Activated T-cell treated with anti-CD3 and anti-CD28 coated beads, Interleukin-2, amount 50 U/mL, for 72 hours (primary cell): ENCODE results near the gene PRKAG1. TPM values are rescaled to one million over a fixed set of nuclear protein-coding genes. Genes with fewer than 3 reads are reported as not detected.

Experiments used
- ATAC-seq, 2 donors: fragments of 150-1000 bp; cut with Tn5 transposase; replicated peaks in 1 of 2; 2 replicates each; pipeline ENCODE4 v1.10.0; 2021; ENCODE audit warnings: moderate library complexity in 2 of 2, mild to moderate bottlenecking in 1 of 2
- DNase-seq, 2 donors: peaks; one replicate each; pipeline ENCODE4 v3.0.0; 2021 to 2022; ENCODE audit warnings: mixed read lengths in 1 of 2
- H3K27ac Mint-ChIP-seq: one replicate; pipeline ENCODE4 v1.8.0; 2022; ENCODE audit warnings: mild to moderate bottlenecking, moderate library complexity, mixed read lengths
- H3K27me3 Mint-ChIP-seq: one replicate; pipeline ENCODE4 v1.8.0; 2022; ENCODE audit warnings: low read depth, mixed read lengths
- H3K36me3 Mint-ChIP-seq, 2 donors: one replicate each; pipeline ENCODE4 v1.8.0; 2022; ENCODE audit warnings: mixed read lengths in 2 of 2, mild to moderate bottlenecking in 1 of 2; ENCODE audit not compliant: insufficient read depth in 2 of 2
- H3K4me1 Mint-ChIP-seq: one replicate; pipeline ENCODE4 v1.8.0; 2022; ENCODE audit warnings: low read depth, mixed read lengths
- H3K4me3 Mint-ChIP-seq, 2 donors: one replicate each; pipeline ENCODE4 v1.8.0; 2022; ENCODE audit warnings: mild to moderate bottlenecking in 2 of 2, mixed read lengths in 2 of 2, moderate library complexity in 2 of 2
- H3K9me3 Mint-ChIP-seq, 2 donors: one replicate each; pipeline ENCODE4 v1.8.0; 2022; ENCODE audit warnings: mixed read lengths in 2 of 2
- total RNA-seq, 2 donors: library from RNA; stranded (reverse); gene quantifications; one replicate each; pipeline ENCODE4 v1.2.3, GENCODE V29; 2022

The PRKAG1 gene
- total RNA-seq, 2 donors from 2014 or later, result 66.1 to 79.3 TPM

GRCh38 chr12:49055092-49055491, 36.5 kb upstream of the PRKAG1 start:
- no peak for DNase-seq
- Mint-ChIP-seq H3K4me3 (no peak overlapping the region), H3K9me3 (no peaks in the 10 kb centered on the region), H3K27ac (no peak overlapping the region), H3K4me1 (peaks cover 51% of the 10 kb centered on the region), H3K27me3 (no peaks in the 10 kb centered on the region), H3K36me3 (peaks cover 14 to 25% of the 10 kb centered on the region in 2 donors)
- no peak for ATAC-seq

- Mint-ChIP-seq H3K36me3 (peaks cover 14 to 25% of the 10 kb centered on the region in 2 donors), H3K4me1 (peaks cover 51% of the 10 kb centered on the region), H3K27me3 (no peaks in the 10 kb centered on the region), H3K4me3 (no peak overlapping the region), H3K9me3 (no peaks in the 10 kb centered on the region), H3K27ac (no peak overlapping the region)
- no peak for ATAC-seq
- DNase-seq, result no peak
These were observed 35.9 kb upstream of the PRKAG1 start for GRCh38 chr12:49054524-49054923.

GRCh38 chr12:49054096-49054495, 35.5 kb upstream of the PRKAG1 start:
- no peak overlapping the region for H3K27ac Mint-ChIP-seq
- peaks cover 15 to 25% of the 10 kb centered on the region in 2 donors for H3K36me3 Mint-ChIP-seq
- peaks cover 51% of the 10 kb centered on the region for H3K4me1 Mint-ChIP-seq
- H3K4me3 Mint-ChIP-seq, result no peak overlapping the region
- no peaks in the 10 kb centered on the region for H3K27me3 Mint-ChIP-seq
- no peaks in the 10 kb centered on the region for H3K9me3 Mint-ChIP-seq
- DNase-seq (no peak), ATAC-seq (no peak)

- Mint-ChIP-seq H3K9me3 (no peaks in the 10 kb centered on the region), H3K27me3 (no peaks in the 10 kb centered on the region), H3K4me3 (no peak overlapping the region), H3K27ac (no peak overlapping the region), H3K36me3 (peaks cover 21 to 27% of the 10 kb centered on the region in 2 donors), H3K4me1 (peaks cover 36% of the 10 kb centered on the region)
- ATAC-seq (no peak), DNase-seq (no peak)
These were observed 34.1 kb upstream of the PRKAG1 start for GRCh38 chr12:49052451-49053208.

- peaks cover 21 to 28% of the 10 kb centered on the region in 2 donors for H3K36me3 Mint-ChIP-seq
- H3K4me1 Mint-ChIP-seq, result peaks cover 29% of the 10 kb centered on the region
- no peaks in the 10 kb centered on the region for H3K27me3 Mint-ChIP-seq
- no peak overlapping the region for H3K27ac Mint-ChIP-seq
- H3K9me3 Mint-ChIP-seq, result no peaks in the 10 kb centered on the region
- ATAC-seq (no peak), DNase-seq (no peak)
- H3K4me3 Mint-ChIP-seq, result no peak overlapping the region
These were observed 33.3 kb upstream of the PRKAG1 start for GRCh38 chr12:49051777-49052438.

GRCh38 chr12:49051373-49051764, 32.8 kb upstream of the PRKAG1 start:
- no peak for DNase-seq
- Mint-ChIP-seq H3K27me3 (no peaks in the 10 kb centered on the region), H3K27ac (no peak overlapping the region)

GRCh38 chr12:49050507-49051372, 32.2 kb upstream of the PRKAG1 start:
- Mint-ChIP-seq H3K4me3 (no peak overlapping the region), H3K9me3 (no peaks in the 10 kb centered on the region), H3K4me1 (peaks cover 17% of the 10 kb centered on the region), H3K27ac (no peak overlapping the region), H3K27me3 (no peaks in the 10 kb centered on the region), H3K36me3 (peaks cover 25 to 28% of the 10 kb centered on the region in 2 donors)
- no peak for DNase-seq
- no peak for ATAC-seq

More at GRCh38 chr12:49051373-49051764, 32.8 kb upstream of the PRKAG1 start:
- peaks cover 23 to 28% of the 10 kb centered on the region in 2 donors for H3K36me3 Mint-ChIP-seq
- ATAC-seq, result no peak
- H3K9me3 Mint-ChIP-seq, result no peaks in the 10 kb centered on the region
- no peak overlapping the region for H3K4me3 Mint-ChIP-seq
- H3K4me1 Mint-ChIP-seq, result peaks cover 23% of the 10 kb centered on the region

GRCh38 chr12:49049566-49050224, 31.1 kb upstream of the PRKAG1 start:
- H3K9me3 Mint-ChIP-seq, result no peaks in the 10 kb centered on the region
- H3K27ac Mint-ChIP-seq, result no peak overlapping the region
- ATAC-seq (no peak), DNase-seq (no peak)
- no peak overlapping the region for H3K4me3 Mint-ChIP-seq
- no peaks in the 10 kb centered on the region for H3K27me3 Mint-ChIP-seq
- peaks cover 7% of the 10 kb centered on the region for H3K4me1 Mint-ChIP-seq
- H3K36me3 Mint-ChIP-seq, result peaks cover 25 to 28% of the 10 kb centered on the region in 2 donors

- H3K27ac Mint-ChIP-seq, result no peak overlapping the region
- no peak for ATAC-seq
These were observed 30.4 kb upstream of the PRKAG1 start for GRCh38 chr12:49048953-49049352.

GRCh38 chr12:49046129-49046895, 27.7 kb upstream of the PRKAG1 start:
- H3K27ac Mint-ChIP-seq, result no peak overlapping the region
- H3K36me3 Mint-ChIP-seq, result peaks cover 22% of the 10 kb centered on the region in 2 donors
- ATAC-seq (no peak), DNase-seq (no peak)
- no peaks in the 10 kb centered on the region for H3K9me3 Mint-ChIP-seq
- H3K4me1 Mint-ChIP-seq, result no peaks in the 10 kb centered on the region
- H3K4me3 Mint-ChIP-seq, result no peak overlapping the region
- no peaks in the 10 kb centered on the region for H3K27me3 Mint-ChIP-seq

More at GRCh38 chr12:49048953-49049352, 30.4 kb upstream of the PRKAG1 start:
- Mint-ChIP-seq H3K9me3 (no peaks in the 10 kb centered on the region), H3K27me3 (no peaks in the 10 kb centered on the region), H3K36me3 (peaks cover 25 to 32% of the 10 kb centered on the region in 2 donors), H3K4me1 (no peaks in the 10 kb centered on the region), H3K4me3 (no peak overlapping the region)
- no peak for DNase-seq

- Mint-ChIP-seq H3K36me3 (peaks cover 18 to 19% of the 10 kb centered on the region in 2 donors), H3K4me1 (no peaks in the 10 kb centered on the region), H3K27me3 (no peaks in the 10 kb centered on the region), H3K27ac (peak overlapping the region; percentile 19), H3K9me3 (no peaks in the 10 kb centered on the region), H3K4me3 (no peak overlapping the region)
- no peak for DNase-seq
- no peak for ATAC-seq
These were observed 26.1 kb upstream of the PRKAG1 start for GRCh38 chr12:49044660-49045059.

GRCh38 chr12:49043856-49044258, 25.3 kb upstream of the PRKAG1 start:
- ATAC-seq, result peak; percentile 78 to 80

More at GRCh38 chr12:49043856-49044258, 25.3 kb upstream of the PRKAG1 start:
- Mint-ChIP-seq H3K27ac (peak overlapping the region; percentile 6), H3K9me3 (no peaks in the 10 kb centered on the region), H3K4me3 (no peak overlapping the region), H3K4me1 (no peaks in the 10 kb centered on the region), H3K36me3 (peaks cover 16 to 18% of the 10 kb centered on the region in 2 donors), H3K27me3 (no peaks in the 10 kb centered on the region)
- DNase-seq, result peak; percentile 80
